ENCODE results near the gene AKAP3.

AKAP3 gene

DNA sequence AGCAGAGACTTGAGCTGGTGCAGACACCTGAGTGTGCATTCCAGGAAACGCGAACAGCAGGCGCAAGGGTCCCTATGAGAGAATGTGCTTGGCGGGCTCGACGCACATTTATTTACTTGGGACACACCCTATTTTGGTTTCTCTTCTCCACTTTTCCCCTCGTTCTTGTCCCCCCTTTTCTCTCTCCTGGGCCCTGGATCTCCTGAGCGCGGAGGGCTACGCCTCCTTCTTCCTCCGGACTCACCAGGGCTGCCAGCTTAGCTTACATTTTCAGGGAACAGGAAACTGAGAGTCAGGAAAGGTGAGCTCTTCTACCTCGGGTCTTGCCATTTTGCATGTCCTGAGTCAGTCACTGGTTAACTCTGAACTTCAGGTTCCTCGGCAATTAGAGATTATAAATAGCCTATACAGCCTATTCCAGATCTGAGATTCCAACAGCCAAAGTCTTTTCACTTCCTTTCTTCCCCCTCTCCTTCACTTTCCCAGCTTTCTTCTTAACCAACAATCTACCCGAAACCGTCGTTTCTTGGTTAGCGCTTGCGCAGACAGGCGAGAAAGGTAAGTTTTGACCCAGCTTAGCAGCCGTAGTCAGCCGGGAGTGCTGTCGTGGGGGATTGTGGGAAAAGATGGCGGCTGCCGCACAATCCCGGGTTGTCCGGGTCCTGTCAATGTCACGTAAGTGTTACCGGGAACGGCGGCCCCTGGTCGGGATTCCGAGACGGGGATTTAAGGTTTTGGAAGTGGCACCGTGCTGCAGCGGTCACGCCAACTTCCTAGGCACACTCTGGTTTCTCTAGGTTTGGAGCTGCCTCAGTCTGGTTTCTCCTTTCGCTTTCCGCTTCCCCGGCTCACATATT, at the start of gene AKAP3, which contains the start of gene NDUFA9:
Gene AKAP3, minus strand, starts transcription at position 551 of the 857 bp plus-strand sequence. CDS start 10,855 bp downstream, outside the sequence.
Gene NDUFA9, plus strand, starts transcription at position 614 of the 857 bp plus-strand sequence. Its CDS starts 13 bp downstream, at position 627.
- DNase-seq, result peak; percentile 59

DNA sequence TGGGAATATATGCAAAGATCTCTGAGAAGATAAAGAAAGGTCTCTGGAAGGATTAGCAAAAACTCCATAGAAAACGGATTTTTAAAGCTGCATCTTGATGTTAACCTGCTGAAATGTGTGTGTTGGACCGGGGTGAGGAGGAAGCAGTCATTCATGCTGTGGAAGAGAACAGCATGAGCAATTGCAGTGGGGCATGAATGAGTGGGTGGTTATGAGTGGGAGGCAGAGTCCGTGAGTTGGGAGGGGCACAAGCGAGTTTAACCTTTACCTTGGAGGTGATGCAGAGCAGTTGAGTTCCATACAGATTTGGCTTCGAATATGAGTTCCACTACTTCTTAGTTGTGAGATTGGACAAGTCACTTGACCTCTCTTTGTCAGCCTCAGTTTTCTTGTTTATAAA, 41.9 kb upstream of the AKAP3 start:
- no peak for DNase-seq

DNA sequence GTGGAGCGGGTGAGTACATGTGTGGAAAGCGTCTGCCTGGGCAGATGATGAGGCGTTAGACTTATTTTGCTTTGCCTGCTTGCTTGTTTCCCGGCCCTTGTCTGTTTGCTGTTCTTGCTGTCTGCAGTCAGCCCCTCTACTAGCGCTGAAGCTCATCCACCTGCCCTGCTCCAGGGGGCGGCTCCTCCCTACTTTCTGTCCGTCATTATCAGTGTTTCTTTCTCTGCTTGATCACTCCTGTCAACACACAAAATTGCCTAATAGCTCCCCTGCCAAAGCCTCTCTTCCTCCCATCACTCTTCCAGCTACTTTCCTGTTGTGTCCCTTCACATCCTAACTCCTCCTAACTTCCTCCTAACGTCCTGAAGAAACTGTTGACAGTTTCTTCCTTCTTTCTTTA, 36.5 kb upstream of the AKAP3 start:
- no peak for DNase-seq

DNA sequence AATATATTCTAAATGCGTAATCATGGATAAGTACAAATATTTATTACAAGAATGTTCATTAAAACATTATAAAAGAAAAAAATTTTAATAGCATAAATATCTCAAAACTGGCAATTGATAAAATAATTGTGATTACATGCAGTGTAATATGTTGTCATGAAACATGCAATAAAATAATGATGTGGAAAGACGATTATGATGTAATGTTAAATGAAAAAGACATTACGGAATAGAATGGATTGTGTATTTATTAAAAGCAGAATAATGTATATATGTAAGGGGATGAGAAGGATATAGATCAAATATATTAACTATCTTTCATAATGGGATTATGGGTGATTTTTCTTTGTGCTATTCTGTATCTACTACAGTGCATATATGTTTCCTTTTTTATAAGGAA, 32.9 kb upstream of the AKAP3 start:
- no peak for DNase-seq

DNA sequence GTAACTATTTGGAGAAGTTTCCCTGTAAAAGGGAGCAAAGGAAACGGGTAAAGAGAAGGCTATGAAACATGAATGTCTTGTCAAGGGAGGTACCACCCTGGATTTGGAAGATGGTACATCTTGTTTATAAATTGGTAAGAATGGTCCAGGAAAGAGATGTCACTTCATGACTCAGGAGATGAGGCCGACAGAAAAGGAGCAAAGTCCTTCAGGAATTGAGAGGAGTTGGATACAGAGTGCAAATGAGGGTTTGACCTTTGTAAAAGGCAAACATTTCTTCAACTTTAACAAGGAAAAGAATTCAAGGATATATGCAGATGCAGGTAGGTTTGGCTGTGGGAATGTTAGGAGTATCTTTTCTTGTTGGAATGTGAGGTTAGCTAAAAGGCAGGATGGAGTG, 30.9 kb upstream of the AKAP3 start:
- DNase-seq, result no peak

DNA sequence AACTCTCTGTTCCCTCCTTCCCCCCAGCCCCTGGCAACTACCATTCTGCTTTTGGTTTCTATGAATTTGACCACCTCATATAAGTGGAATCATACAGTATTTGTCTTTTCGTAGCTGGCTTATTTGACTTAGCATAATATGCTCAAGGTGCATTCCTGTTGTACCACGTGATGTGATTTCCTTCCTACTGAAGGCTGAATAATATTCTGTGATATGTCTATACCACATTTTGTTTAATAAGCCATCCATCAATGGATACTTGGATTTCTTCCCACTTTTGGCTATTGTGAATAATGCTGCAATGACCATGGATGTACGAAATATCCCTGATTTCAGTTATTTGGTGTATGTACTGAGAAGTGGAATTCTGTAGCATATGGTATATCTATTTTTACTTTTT, 16.4 kb upstream of the AKAP3 start:
- no peak for DNase-seq

DNA sequence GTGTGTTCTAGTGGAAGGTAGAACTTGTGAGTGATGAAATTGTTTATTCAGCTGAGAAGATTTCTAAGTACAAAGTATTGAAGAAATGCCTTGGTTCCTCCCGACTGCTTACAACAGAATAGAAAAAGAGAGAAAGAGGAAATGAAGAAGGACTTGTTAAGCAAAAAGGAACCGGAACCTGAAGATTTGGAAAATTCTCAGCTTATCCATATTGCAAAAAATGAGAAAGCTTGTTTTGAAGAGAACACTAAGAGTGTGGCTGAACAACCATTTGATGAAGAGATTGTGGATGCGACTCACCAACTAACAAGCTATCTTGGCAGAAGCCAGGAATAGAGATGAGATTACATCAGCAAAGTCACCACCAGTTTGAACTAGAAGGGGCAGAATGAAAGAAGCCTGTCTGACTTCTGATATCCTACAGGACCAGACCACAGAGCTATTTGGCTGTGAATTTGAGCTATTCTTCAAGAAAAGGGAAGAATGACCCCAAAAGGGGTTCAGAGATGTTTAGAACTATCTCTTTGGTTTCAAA, 15.2 kb upstream of the AKAP3 start:
- DNase-seq, result no peak

DNA sequence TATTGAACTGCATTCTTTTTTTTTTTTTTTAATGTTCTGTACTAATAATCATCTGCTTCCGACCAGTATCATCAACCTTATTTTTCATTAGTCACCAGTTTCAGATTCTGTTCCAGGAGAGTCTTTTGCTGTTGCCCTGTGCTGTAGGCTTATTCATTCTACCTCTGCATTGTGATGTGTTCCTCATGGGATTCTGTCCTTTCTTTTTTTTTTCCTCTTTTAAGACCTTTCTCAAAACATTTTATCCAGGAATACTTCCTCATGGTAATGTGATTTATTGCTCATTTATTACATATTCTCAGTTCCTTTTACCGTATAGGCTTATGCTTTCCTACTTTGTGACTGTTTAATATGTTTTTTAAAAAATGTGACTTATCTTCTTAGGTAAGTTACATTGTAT, 4.8 kb upstream of the AKAP3 start:
- no peak for DNase-seq

DNA sequence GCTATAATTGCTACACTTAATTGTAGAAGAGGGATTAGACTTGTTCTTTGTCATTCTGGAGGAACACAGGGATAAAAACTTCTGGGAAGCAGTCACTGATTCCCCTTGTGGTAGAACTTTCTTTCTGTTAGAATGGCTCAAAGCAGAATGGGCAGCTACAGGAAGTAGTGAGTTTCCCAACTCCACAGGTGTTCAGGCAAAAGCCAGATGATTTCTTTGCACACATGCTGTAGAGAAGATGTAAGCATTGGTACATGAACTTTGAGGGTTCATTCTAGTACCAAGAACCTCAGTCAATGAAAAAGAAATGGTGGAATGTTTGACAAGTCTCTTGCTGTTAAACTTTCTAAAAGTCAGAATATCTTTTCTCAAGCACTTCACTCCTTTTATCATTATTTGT, 4.4 kb upstream of the AKAP3 start:
- DNase-seq, result no peak

DNA sequence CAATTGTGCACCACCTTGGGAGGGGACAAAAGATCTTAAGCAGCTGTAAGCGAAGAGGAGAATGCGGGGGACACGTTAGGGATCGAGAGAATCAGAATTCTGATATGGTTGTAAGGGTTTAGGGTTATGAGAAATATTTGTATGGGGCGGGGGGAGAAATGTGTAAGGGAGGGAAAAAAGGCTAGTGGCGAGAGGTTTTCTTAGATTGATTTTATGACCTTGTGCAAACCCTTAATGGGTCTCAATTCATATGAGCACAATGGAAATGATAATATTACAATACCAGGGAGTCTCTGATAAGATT, 459 bp upstream of the AKAP3 start:
- DNase-seq, result no peak

DNA sequence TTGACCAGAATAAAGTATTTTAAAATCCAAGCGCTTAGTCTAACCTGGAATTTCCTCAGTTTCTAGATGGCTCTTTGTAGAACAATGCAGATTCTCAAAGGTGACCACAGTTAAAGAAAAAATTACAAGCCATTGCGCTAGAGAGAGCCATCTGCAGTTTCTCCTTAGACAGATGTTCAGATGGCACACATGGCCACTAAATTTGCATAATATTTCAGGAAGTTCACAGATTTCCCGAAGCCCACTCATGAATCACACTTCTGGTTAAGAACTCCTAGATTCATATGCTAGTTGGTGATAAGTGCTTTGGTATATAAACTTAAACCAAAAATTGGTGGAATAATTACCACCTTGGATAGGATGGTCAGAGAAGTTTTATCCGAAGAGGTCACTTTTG, 749 bp downstream of the AKAP3 start:
- DNase-seq, result no peak

DNA sequence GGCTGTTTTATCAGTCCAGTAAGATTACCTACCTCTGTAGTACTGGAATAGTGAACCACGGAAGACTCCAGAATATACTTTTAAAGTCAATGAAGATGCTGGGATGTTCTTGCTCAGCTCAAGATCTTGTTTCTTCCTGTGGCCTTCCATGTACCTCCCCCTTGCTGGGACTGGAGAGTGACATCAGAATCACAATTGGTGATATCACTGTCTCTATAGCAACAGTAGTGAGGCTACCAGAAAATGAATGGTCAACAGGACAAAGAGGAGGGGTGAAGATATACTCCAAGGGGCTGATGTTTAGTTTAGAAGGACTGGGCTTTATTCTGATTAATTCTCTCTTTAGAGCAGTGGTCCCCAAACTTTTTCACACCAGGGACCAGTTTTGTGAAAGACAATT, 3.8 kb downstream of the AKAP3 start:
- no peak for DNase-seq

DNA sequence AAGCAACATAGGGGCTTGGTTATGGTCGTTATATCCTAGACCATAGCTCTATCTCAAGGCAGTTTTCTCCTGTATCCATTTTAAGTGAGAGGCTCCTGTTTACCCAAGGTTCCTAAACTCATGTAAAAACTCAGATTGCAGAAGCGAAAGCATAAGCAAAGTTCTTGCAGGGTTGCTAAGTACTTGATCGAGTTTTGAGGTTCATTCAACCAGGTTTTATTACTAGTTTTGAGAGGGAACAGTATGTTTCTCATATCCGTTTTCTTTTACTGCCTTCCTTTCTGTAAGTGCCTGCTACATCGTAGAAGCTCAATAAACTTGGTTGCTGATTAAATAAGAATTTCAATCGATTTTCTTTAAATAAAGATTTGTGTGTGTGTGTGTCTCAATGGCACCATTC, 5.1 kb downstream of the AKAP3 start:
- DNase-seq, result no peak

DNA sequence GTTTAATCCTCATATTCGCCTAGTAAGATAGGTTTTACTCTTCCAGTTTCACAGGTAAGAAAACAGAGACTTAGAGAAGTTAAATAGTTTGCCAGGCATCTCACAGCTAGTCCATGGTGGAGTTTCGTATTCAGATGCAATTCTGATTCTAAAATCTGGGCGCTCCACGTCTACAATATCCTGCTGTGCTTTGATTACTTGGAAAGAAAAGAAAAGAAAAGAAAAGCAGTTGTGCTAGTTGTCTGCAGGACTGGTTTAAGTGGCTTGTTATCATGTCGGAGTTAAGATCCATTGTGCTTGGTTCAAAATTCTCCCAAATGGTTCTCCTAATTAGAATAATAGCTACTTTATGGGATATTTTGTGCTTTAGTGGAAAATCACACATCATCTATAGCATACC, 18.6 kb downstream of the AKAP3 start:
- DNase-seq, result no peak

DNA sequence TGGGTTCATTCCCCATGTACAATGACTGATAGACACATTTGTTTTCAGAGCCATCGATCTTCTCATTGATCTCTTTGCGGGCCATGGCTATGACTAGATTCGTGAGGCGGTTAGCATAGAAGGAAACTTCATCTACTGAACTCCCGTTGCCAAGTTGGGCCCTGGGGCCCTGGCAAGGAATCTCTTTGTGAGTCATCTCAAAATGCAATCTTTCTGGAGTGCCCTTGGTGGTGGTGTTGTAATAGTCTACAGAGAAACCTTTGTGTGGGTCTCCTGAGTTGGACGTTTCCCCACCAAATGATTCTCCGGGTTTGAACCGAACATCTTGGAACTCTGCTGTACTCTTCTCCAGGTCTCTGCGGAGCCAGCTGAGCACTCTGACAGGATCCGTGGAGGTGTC, 20.4 kb downstream of the AKAP3 start:
- DNase-seq, result no peak

DNA sequence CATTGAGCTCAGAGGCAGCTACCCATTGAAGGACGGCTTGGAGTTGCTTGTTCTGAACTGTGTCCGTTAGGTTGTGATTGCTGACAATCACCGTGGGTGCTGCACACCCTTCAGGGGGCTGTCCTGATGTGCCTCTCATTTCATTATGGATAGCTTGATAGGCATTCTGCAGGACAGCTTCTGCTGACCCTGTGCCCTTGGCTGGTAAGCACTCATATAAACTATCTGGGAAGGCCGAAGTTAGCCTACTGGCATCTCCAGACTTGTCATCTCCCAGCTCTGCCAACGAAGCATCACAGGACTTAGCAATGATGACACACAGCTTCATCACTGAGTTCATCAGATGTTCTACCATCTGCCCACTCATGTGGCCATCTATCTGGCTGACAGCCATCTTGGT, 22.3 kb downstream of the AKAP3 start:
- DNase-seq, result no peak

DNA sequence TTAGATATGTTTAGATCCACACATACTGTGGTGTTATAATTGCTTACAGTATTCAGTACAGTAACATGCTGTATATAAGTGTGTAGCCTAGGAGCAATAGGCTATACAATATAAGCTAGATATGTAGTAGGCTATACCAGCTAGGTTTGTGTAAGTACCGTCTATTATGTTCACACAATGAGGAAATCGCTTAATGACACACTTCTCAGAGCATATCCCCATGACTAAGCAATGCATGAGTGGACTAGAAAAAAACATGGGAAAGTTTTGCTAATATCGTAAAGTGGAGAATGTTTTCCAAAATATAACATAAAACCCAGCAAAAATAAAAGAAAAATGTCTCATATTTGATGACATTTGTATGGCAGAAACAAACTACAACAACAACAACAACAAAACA, 27.3 kb downstream of the AKAP3 start:
- DNase-seq, result no peak

DNA sequence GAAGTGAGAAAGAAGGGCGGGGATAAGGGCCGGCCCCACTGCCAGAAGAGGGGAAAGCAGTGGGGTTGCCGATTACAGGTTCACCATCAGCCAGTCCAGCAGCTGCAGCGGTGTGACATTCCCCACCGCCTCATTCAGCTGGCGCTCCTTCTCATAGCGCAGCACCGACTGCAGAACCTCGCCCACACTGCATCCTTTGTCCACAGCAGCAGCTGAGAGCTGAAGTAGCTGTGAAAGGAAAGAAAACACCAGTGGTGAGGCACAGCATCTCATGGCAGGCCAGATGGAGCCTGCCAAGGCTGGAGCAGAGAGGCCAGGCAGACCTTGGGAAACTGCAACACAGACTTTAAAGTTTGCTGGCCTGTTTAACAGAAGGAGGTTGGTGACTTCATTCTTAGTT, 33.2 kb downstream of the AKAP3 start:
- no peak for DNase-seq

DNA sequence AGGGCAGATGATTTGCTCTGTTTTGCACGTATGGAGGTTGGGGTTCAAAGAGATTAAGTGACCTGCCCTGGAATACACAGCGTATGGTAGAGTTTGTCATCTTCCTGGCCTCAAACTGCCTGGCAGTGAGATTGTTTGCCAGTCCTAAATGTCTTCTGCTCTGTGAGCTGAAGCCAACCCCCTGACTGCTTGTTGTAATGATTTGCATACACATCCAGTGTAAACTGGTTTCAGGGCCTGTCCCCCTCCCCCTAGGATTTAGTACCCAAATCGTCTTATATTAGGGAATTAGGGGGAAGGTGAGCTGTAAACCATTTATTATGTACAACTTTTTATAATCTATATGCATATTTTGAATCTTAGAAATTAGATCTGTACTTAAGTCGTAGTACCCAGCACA, 38.4 kb downstream of the AKAP3 start:
- no peak for DNase-seq

DNA sequence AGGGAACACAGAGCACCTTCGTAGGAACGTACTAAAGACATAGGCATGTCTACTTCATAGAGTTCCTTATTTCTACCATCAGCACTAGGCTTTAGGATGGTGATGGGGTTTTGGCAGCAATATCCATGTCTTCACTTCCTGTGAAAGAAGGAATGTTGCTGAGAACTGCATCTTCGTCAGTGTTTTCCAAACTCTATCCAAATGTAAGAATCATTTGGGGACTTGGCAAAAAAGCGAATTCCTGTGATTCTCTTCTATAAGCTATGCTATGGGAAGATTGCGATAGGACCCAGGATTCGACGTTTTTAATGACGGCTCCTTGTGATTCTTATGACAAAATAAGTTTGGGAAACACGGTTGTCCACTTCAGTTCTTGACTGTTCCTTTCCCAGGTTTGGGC, 39.8 kb downstream of the AKAP3 start:
- no peak for DNase-seq

DNA sequence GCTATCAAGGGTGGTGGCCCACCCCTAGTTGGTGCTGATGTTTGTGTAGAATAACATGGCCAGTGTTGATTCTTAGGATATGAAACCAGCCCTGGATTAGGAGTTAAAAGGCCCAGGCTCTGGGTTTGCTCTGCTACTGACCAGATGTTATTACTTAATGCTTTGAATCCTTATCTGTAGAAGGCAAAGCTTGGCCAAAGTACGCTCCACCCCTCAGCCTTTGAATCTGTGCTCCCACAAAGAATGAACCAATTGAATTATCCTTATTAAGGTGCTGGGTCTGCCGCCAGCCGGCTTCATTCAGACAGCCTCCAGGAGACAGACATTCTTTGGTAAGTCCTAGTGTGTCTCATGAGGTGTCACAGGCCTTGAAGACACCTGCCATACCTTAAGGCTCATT, 41.8 kb downstream of the AKAP3 start:
- no peak for DNase-seq

DNA sequence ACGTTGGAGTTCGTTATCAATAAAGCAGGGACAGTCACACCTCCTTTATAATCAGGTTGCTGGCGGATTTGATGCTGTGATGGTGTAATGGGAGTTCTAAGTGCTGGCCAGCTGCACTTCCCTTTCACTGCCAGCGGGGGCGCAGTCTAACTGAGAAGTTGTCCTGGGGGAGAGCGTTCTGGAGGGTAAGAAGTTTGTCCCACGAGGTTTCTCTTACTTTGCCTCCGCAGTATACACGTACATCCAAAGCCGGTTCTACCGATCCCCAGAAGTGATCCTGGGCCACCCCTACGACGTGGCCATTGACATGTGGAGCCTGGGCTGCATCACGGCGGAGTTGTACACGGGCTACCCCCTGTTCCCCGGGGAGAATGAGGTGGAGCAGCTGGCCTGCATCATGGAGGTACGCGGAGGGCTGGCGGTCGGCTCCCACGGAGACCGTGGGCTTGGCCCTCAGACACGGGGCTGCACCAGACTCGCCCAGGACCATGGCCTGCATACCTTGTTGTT, 44.1 kb downstream of the AKAP3 start:
- peak; percentile 86 for DNase-seq

DNA sequence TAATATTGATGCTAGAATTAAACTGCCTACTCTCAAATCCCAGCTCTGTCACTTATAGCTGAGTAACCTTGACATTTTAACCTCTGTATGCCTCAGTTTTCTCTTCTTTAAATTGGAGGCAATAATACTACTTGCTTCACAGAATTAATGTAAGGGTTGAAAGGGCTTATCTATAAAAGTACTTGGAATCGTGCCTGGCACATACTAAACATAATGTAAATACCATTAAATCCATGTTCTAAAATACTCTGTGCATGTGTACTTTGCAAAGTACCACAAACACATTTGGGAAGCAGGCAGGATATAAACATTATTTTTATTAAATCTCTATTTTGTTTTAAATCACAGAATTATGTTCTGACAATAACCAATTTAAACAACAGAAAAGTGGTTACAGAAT, 44.9 kb downstream of the AKAP3 start:
- DNase-seq, result no peak

DNA sequence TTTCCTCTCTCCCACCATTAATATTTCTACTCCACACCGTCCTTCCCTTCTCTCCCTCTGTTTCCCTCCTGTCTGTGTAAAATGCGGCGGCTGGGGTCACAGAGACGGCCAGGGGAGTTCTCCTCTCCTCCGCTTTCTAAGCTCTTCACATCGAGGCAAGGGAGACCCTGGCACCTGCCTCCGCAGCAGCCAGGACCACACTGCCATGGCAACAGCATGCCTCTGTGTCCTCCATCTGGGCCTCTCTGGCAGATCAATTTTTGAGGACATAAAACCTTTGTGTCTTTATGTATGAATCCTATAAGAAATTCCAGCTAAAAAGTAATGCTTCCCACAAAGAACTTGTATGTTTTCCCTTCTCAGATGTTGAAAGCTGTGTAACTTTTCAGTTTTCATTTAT, 45.4 kb downstream of the AKAP3 start:
- no peak for DNase-seq

DNA sequence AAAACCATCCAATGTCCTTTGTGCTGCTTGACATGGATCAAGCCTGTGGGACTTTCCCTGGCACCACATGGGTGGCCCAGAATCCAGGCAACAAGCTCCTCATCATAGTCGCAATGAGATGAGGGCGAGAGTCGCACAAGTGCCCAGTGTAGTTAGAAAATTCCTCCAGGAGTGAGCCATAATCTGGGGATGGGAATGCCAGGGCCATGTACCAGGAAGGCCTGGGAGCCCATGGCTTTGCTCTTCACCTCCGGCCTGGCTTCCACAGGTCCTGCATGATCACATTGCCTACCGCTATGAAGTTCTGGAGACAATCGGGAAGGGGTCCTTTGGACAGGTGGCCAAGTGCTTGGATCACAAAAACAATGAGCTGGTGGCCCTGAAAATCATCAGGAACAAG, 53.0 kb downstream of the AKAP3 start:
- no peak for DNase-seq
